ENCODE results near the gene NFIA.

NFIA gene

GRCh38 chr1:61379693-61380092, 297.3 kb downstream of the NFIA start:
- no peak for DNase-seq

GRCh38 chr1:61380561-61380960, 298.2 kb downstream of the NFIA start:
- DNase-seq = no peak

GRCh38 chr1:61386323-61386722, 304.0 kb downstream of the NFIA start:
- no peak for DNase-seq

GRCh38 chr1:61386770-61387169, 304.4 kb downstream of the NFIA start:
- no peak for DNase-seq

GRCh38 chr1:61387829-61388228, 305.5 kb downstream of the NFIA start:
- DNase-seq = no peak

GRCh38 chr1:61388566-61388965, 306.2 kb downstream of the NFIA start:
- DNase-seq = no peak

GRCh38 chr1:61389194-61389925, 307.0 kb downstream of the NFIA start:
- DNase-seq = no peak

- DNase-seq = no peak
Measured at GRCh38 chr1:61389926-61390845, 307.8 kb downstream of the NFIA start.

- no peak for DNase-seq
Measured at GRCh38 chr1:61391730-61392129, 309.4 kb downstream of the NFIA start.

- no peak for DNase-seq
Measured at GRCh38 chr1:61392409-61393242, 310.3 kb downstream of the NFIA start.

GRCh38 chr1:61393575-61393974, 311.2 kb downstream of the NFIA start:
- DNase-seq = no peak

GRCh38 chr1:61395146-61395800, 312.9 kb downstream of the NFIA start:
- no peak for DNase-seq

- no peak for DNase-seq
Measured at GRCh38 chr1:61397495-61397894, 315.1 kb downstream of the NFIA start.

GRCh38 chr1:61397935-61398334, 315.6 kb downstream of the NFIA start:
- DNase-seq = no peak

- DNase-seq = no peak
Measured at GRCh38 chr1:61399199-61399598, 316.8 kb downstream of the NFIA start.

- DNase-seq = no peak
Measured at GRCh38 chr1:61400131-61400770, 317.9 kb downstream of the NFIA start.

- no peak for DNase-seq
Measured at GRCh38 chr1:61400997-61401396, 318.6 kb downstream of the NFIA start.

- DNase-seq = peak; percentile 38
Measured at GRCh38 chr1:61403679-61404596, 321.6 kb downstream of the NFIA start.

- no peak for DNase-seq
Measured at GRCh38 chr1:61404597-61405376, 322.4 kb downstream of the NFIA start.

GRCh38 chr1:61406467-61406866, 324.1 kb downstream of the NFIA start:
- no peak for DNase-seq

Data from inflammatory macrophage treated with lipopolysaccharide for 4 hours (primary cell).